GM23338 (cell line): Measurements from ENCODE around the gene UBN1.

Experiments
- CTCF ChIP-seq, 2 experiments: fragments of 200-600 bp in 1 of 2; sonication (generic) in 1 of 2; conservative IDR thresholded peaks; 2 replicates each; pipeline versions ENCODE4 v1.5.1 to v1.6.1; 2016 to 2017; ENCODE audit warnings: antibody characterized with exemption in 2 of 2, low read depth in 2 of 2, mild to moderate bottlenecking in 2 of 2, moderate library complexity in 1 of 2
- EZH2 ChIP-seq: fragments of 200-600 bp; sonication (generic); IDR thresholded peaks from one replicate; pipeline ENCODE4 v1.8.0; 2017; ENCODE audit warnings: antibody characterized with exemption, mild to moderate bottlenecking, low read depth; ENCODE audit not compliant: unreplicated experiment
- EZH2phosphoT487 ChIP-seq: fragments of 200-600 bp; sonication (generic); IDR thresholded peaks from one replicate; pipeline ENCODE4 v1.8.1; 2018; ENCODE audit warnings: antibody characterized with exemption; ENCODE audit not compliant: unreplicated experiment
- JUNB ChIP-seq: IDR thresholded peaks from one replicate; pipeline ENCODE4 v1.6.1; 2016; ENCODE audit warnings: antibody characterized with exemption; ENCODE audit not compliant: unreplicated experiment

GRCh38 chr16:4813251-4814003 is 33.9 kb upstream of the UBN1 start:
- no peak for TF ChIP-seq CTCF (conservative IDR thresholded peaks at IDR 0.05; ENCODE audit: low read depth in 2 of 2)
- no peak for TF ChIP-seq EZH2phosphoT487
- no peak for TF ChIP-seq EZH2
- no peak for TF ChIP-seq JUNB
